Suprapubic skin (tissue), 4 donors: ENCODE data around the gene TSPOAP1. TPM values are rescaled to one million over a fixed set of nuclear protein-coding genes. Genes with fewer than 3 reads are reported as not detected.
A peak's percentile ranks its signal among the peaks of the same experiment; 100 is the strongest.

Experiments
- DNase-seq, 2 donors: peaks; one replicate each; pipeline ENCODE4 v3.0.0-alpha.2; 2019; ENCODE audit warnings: low spot score in 2 of 2
- H3K27ac ChIP-seq: fragments of 200-600 bp; sonication (generic); one replicate; pipeline ENCODE4 v1.5.1; 2019
- H3K27me3 ChIP-seq: fragments of 200-600 bp; sonication (generic); one replicate; pipeline ENCODE4 v1.5.1; 2019
- H3K36me3 ChIP-seq: fragments of 200-600 bp; sonication (generic); one replicate; pipeline ENCODE4 v1.5.1; 2019
- H3K4me1 ChIP-seq: fragments of 200-600 bp; sonication (generic); one replicate; pipeline ENCODE4 v1.5.1; 2019
- H3K4me3 ChIP-seq: fragments of 200-600 bp; sonication (generic); one replicate; pipeline ENCODE4 v1.5.1; 2019; ENCODE audit warnings: mild to moderate bottlenecking
- H3K9me3 ChIP-seq: fragments of 200-600 bp; sonication (generic); one replicate; pipeline ENCODE4 v1.5.1; 2019
- CTCF ChIP-seq, 2 donors: fragments of 200-600 bp in 1 of 2; fragments of 450-650 bp in 1 of 2; sonication (generic) in 1 of 2; IDR thresholded peaks; one replicate each; pipeline ENCODE4 v1.5.1; 2016 to 2019; ENCODE audit warnings: antibody characterized with exemption in 2 of 2, mild to moderate bottlenecking in 1 of 2, moderate library complexity in 1 of 2
- EP300 ChIP-seq: sonication (generic); formaldehyde crosslinking; IDR thresholded peaks from one replicate; pipeline ENCODE4 v1.6.1; 2017; ENCODE audit warnings: antibody characterized with exemption
- POLR2A ChIP-seq, 2 donors: fragments of 450-650 bp; IDR thresholded peaks; one replicate each; pipeline ENCODE4 v1.6.1; 2017; ENCODE audit warnings: antibody characterized with exemption in 2 of 2, mild to moderate bottlenecking in 2 of 2, moderate library complexity in 2 of 2
- POLR2AphosphoS5 ChIP-seq, 3 donors: sonication (generic); formaldehyde crosslinking; IDR thresholded peaks; one replicate each; pipeline ENCODE4 v1.6.1; 2017; ENCODE audit warnings: antibody characterized with exemption in 3 of 3
- WGBS: methylation state at CpG from one replicate; pipeline ENCODE4 v1.1.5; 2018; 5-methylcytosine and 5-hydroxymethylcytosine counted together
- total RNA-seq, 4 donors: library from RNA; depleted of rRNA; stranded (reverse); fragments of >200 nt; gene quantifications; one replicate each; pipeline ENCODE4 v1.1.0, GENCODE V29; 2016

TSPOAP1 gene
- total RNA-seq, 4 donors from 2014 or later = 6.8 to 26.9 (median 12.4) TPM

- TF ChIP-seq EP300 (no peak), POLR2A (IDR thresholded peaks at IDR 0.05) (no peak), CTCF (IDR thresholded peaks at IDR 0.05) (no peak), POLR2AphosphoS5 (IDR thresholded peaks at IDR 0.05) (no peak)
- H3K27me3 ChIP-seq = peaks cover 11% of the 10 kb centered on the region
- WGBS = 15% methylated on average over 17 of the region's 66 CpGs
- H3K36me3 ChIP-seq = no peaks in the 10 kb centered on the region
- H3K9me3 ChIP-seq = no peaks in the 10 kb centered on the region
- H3K4me3 ChIP-seq = peak overlapping the region; percentile 78
- no peak for DNase-seq
- H3K27ac ChIP-seq = peak overlapping the region; percentile 8
- H3K4me1 ChIP-seq = peaks cover 19% of the 10 kb centered on the region
Measured at GRCh38 chr17:58324409-58325288, 3.9 kb downstream of the TSPOAP1 start.

GRCh38 chr17:58324056-58324408 is 4.6 kb downstream of the TSPOAP1 start:
- H3K27me3 ChIP-seq = peaks cover 11% of the 10 kb centered on the region
- no peaks in the 10 kb centered on the region for H3K36me3 ChIP-seq
- 0% methylated on average over 4 of the region's 13 CpGs for WGBS
- DNase-seq = no peak
- peak overlapping the region; percentile 8 for H3K27ac ChIP-seq
- H3K9me3 ChIP-seq = no peaks in the 10 kb centered on the region
- peaks cover 19% of the 10 kb centered on the region for H3K4me1 ChIP-seq
- peak overlapping the region; percentile 78 for H3K4me3 ChIP-seq
- TF ChIP-seq CTCF (IDR thresholded peaks at IDR 0.05) (no peak), POLR2A (IDR thresholded peaks at IDR 0.05) (no peak), EP300 (no peak), POLR2AphosphoS5 (IDR thresholded peaks at IDR 0.05) (no peak)

GRCh38 chr17:58323366-58324055 is 5.1 kb downstream of the TSPOAP1 start:
- peak overlapping the region; percentile 78 for H3K4me3 ChIP-seq
- DNase-seq = no peak
- 73% methylated on average over 4 of the region's 8 CpGs for WGBS
- H3K9me3 ChIP-seq = no peaks in the 10 kb centered on the region
- H3K27me3 ChIP-seq = peaks cover 11% of the 10 kb centered on the region
- TF ChIP-seq POLR2A (IDR thresholded peaks at IDR 0.05) (no peak), EP300 (no peak), CTCF (IDR thresholded peaks at IDR 0.05) (no peak), POLR2AphosphoS5 (IDR thresholded peaks at IDR 0.05) (no peak)
- H3K36me3 ChIP-seq = no peaks in the 10 kb centered on the region
- no peak overlapping the region for H3K27ac ChIP-seq
- peaks cover 19% of the 10 kb centered on the region for H3K4me1 ChIP-seq

- no peak overlapping the region for H3K4me3 ChIP-seq
- no peaks in the 10 kb centered on the region for H3K9me3 ChIP-seq
- no peak for DNase-seq
- peaks cover 7% of the 10 kb centered on the region for H3K27me3 ChIP-seq
- no peak for TF ChIP-seq EP300
- no peak for TF ChIP-seq POLR2AphosphoS5 (IDR thresholded peaks at IDR 0.05)
- TF ChIP-seq POLR2A (IDR thresholded peaks at IDR 0.05) = no peak
- no peak for TF ChIP-seq CTCF (IDR thresholded peaks at IDR 0.05)
- H3K4me1 ChIP-seq = peaks cover 19% of the 10 kb centered on the region
- no peaks in the 10 kb centered on the region for H3K36me3 ChIP-seq
- H3K27ac ChIP-seq = no peak overlapping the region
- WGBS = 93% methylated on average over 5 of the region's 9 CpGs
Measured at GRCh38 chr17:58322581-58323185, 5.9 kb downstream of the TSPOAP1 start.
